ENCODE results near the gene RBBP8NL.
"Not testable (repeated sequence)": the region's sequence is repeated elsewhere in the genome, so short reads cannot be mapped to it uniquely, and the experiment has no call there.

RBBP8NL gene

DNA sequence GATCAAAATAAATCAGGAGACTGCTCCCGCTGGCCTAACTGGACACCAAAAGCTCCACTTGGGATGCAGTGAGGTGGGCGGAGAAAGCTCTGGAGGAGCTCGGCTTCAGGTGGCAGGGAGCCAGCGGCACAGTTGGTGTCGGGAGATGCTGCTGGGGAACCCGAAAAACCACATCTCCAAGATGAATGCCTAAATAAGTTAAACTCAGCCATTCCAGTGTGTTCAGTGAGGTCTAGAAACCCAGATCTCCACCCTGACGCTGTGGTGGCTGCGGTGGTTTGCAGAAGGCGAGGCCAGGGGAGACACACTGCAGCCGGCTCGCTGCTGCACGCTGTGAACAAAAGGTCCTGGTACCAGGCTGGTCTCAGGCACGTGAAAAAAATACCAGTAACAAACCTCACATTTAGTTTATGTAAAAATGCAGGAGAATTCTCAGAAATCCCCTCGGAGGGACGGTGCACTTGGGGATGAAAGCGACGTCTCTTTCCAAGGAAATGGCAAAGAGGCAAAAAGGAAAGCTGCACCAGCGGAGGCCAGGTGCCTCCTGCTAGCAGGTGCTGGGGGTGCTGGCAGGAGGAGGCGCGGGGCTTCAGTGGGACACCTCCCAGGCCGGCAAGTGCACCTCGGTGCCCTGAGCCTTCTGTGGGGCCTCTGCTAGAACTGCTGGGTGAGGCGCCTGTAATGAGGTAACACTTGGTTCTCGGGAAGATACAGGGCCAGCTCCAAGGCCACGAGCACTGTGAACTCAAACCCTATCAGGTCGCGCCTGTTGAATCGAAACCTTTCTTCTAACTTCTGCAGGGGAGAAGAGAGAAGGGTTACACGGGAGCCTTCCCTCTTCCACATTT, 36.8 kb downstream of the RBBP8NL start:
- no peak for DNase-seq

- DNase-seq, result no peak
Measured at GRCh38 chr20:62389601-62390087, 37.7 kb downstream of the RBBP8NL start.

GRCh38 chr20:62388839-62389600, 38.3 kb downstream of the RBBP8NL start:
- no peak for DNase-seq

DNA sequence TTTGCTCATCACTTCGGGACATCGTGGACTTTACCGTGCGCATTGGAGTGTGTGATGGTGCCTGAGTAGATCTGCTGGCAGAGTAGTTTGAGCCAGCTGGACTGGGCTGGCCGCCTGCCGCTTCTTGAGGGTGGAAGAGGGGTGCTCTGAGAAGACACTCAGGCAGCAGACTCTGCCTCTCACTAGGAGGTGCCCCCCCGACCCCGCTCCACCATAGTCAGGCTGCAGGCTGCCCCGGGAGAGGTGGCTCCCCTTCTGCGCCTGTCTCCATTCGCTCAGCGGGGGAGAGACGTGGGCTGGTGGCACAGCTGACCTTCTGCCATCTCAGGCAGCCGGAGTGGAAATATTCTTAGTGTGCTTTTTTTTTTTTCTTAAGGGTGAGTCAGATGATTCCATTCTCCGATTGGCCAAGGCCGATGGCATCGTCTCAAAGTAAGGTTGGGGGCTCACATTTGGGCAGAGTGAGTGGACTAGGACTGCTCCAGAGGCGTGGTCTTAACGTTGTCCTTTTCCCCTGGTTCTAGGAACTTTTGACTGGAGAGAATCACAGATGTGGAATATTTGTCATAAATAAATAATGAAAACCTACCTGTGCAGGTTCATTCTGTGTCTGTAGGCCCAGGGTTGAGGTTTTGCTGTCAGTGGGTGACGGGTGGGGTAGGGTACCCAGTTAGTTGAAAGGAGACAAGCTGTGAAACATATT, 39.3 kb downstream of the RBBP8NL start:
- no peak for DNase-seq

DNA sequence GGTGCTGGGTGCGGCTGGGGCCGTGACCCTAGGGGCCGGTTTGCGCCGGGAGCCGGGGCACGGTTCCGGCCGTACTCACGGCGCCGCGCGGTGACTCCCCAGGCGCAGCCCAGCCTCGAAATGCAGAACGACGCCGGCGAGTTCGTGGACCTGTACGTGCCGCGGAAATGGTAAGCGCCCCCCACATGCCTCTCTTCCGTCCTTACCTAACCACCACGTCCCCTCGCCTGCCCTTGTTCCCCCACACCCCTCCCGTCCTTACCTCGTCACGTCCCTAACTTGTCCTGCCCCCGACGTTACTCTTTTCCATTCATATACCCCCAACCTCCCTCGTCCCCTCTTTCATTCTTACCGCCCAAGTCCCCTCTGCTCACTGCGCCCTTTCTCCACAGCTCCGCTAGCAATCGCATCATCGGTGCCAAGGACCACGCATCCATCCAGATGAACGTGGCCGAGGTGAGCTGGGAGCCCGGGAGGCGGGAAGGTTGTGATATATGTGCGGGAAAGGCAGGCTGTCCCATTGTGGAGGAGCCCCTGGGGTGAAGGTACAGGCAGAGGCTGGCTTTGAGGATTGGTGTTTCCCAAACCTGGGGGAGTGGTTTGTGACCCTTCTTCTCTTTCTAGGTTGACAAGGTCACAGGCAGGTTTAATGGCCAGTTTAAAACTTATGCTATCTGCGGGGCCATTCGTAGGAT, 40.0 kb downstream of the RBBP8NL start:
- DNase-seq, result no peak

GRCh38 chr20:62386383-62387218, 40.7 kb downstream of the RBBP8NL start, which contains the start of gene RPS21:
TSS of gene RPS21 (plus strand) at chr20:62387103. CDS start at chr20:62387339, 236 bp downstream.
- peak; percentile 88 to 89 for DNase-seq

DNA sequence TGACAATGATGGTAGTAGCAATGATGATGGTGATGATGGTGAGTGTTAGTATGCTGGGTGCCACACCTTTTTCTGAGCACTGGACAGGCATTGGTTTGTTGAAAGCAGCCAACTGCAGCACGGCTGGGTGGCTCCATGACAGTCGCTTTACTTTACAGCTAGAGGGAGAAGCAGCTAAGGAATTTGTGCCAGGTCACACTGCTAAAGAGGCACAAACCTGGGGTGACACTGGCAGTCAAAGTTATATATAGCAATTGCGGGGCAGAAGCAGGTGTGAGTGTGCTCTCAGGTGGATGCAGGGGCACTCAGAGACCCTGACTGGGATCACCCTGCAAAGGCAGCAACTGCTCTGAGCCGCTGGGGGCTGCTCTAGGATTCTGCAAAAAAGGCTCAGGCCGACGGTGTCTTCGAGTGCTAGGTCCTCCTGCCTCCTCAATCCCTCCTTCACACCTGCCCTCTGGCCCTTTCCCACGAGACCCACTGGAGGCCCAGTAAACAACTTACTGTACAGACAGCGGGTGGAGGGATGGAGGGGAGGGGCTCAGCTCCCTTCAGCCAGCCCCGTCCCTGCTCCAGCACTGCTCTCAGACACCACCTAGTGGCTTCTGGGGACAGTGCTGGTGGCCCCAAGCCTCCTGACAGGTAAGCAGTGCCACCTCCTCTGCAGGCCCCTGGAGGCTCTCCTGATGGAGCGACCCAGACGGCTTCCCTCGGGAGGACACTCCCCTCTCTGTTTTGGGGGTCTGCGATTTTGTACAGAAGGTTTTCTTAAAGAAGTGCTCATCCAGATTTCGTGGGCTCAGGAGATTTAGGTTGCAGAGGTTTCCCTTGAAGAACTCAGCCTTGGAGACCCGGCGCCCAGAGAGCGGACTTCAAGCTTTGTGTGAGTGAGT, 44.8 kb downstream of the RBBP8NL start:
- peak; percentile 70 to 75 for DNase-seq

GRCh38 chr20:62381842-62382241, 45.5 kb downstream of the RBBP8NL start:
- no peak for DNase-seq

DNA sequence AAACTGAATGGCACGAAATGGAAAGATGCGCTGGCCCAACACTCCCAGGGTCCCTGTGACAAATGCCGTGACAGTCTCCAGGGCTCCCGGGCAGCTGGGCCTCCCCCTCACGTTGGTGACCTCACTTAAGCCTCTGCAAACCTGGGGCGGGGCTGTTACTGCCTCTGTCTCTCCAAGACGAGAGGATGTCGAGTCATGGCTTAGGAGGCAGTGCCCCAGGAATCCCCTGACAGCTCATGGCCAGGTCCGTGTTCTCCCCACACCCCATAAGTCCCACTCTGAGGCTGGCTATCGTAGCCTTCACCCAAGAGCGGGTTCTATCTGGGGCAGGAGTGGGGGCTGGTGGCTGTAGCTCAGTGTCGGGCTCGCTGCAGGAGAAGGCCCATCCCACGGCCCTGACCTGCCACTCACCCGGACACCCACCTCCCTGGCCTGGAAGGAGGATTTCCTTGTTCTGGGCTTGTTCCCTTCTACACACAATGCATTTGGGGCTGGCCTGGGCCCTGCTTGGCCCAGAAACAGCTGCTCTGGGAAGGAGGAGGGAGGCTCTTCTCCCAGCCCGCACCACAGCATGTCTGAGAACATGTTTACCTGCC, 46.0 kb downstream of the RBBP8NL start:
- DNase-seq, result no peak

DNA sequence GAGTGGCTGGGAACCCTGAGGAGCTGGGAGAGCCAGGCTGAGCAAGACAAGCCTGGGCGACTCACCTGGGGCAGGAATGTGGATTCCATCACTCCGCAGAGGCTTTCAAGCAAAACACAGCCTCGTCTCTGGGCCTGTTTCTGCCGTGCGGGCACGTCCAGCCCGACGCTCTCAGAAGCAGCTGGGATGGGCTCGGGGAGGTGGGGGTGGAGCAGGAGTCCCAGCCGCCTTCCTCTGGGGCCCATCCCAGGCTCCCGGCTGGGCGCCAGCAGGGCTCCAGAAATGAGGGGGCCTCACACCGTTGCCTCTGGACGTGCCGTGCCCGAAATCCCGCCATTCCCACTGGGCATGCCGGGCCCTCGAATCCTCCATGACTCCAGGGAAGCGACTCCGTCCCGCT, 49.1 kb downstream of the RBBP8NL start:
- DNase-seq, result no peak

DNA sequence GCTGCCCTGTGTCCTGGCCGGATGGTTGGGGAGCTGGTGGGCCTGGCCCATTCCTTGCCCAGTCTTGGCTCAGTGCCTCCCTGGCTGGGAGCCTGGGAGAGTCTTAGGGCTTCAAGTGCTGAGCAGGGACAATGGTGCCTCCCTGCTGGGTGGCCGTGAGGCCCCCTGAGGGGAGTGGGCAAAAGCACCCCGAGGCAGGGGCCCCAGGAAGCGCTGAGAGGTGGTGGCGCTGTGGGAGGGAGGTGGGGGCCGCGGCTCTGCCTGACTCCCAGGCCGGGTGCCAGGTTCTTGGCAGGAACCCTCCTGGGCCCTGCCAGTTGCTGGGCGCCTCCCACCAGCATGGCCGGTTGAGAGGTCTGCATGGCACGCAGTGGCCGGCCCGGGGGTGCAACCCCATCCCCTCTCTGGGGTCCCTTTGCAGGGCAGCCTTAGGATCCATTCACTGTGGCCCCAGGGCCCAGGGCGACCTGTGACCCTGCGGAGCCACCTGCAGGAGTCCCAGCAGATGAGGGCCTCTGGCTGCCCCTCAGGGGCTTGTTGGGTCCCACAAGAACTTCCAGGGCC, 49.6 kb downstream of the RBBP8NL start:
- no peak for DNase-seq

GRCh38 chr20:62377064-62377461, 50.3 kb downstream of the RBBP8NL start:
- no peak for DNase-seq

DNA sequence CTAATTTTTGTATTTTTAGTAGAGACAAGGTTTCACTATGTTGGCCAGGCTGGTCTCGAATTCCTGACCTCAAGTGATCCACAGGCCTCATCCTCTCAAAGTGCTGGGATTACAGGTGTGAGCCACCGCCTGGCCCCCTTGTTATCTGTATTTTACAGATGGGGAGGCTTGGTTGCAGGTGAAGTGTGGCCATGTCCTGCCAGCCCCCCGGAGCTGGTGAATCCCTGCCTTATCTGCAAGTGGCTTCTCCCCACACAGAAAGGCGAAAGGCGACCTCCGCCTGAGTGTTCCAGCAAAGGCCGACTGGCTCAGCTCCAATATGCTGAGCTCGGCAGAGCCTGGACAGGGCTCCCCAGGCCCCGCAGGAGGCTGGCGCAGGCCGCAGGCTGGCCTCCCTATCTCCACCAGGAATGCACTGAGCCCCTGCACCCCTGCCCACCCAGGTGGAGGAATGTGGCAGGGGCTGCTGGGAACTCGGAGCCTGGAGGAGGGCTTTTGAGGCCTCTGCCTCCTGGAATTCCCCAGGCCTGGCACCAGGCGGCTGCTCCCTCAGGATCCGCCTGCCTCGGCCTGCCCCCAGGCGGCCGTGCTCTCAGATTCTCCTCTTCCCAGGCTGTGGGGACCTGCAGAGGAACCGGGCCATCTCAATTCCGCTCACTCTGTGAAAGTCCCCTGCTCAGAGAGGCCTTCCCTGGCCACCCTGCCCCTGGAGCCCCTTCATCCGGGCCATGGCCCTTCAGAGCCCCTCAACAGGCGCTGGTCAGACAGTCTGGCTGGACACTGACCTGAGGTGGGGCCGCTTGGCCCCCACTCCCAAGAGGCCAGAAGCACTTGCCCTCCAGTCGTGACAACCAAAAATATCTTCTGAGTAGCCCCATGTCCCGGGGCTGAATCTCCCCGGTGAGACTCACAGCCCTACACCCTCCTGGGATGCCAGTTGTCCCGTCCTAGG, 51.0 kb downstream of the RBBP8NL start:
- DNase-seq, result no peak

- no peak for DNase-seq
Measured at GRCh38 chr20:62374331-62375152, 52.8 kb downstream of the RBBP8NL start.

DNA sequence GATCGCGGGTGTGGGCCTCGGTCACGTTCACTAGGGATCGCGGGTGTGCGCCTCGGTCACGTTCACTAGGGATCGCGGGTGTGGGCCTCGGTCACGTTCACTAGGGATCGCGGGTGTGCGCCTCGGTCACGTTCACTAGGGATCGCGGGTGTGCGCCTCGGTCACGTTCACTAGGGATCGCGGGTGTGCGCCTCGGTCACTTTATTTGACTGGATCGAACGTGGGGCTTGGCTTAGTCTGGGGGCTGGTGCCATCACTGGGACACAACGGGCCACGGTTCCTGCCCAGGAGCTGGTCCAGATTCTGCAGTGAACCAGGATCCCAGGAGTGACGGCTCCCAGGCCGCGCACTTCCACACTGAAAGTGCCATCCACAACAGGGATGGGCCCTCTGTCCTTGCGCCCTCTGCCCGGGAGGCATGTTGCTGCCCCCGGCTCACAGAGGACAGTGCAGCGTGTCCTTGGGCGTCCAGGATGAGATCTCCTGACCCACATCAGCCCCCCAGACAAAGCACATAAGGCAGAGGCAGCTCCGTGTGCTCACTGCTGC, 53.6 kb downstream of the RBBP8NL start:
- not testable (repeated sequence) for DNase-seq

DNA sequence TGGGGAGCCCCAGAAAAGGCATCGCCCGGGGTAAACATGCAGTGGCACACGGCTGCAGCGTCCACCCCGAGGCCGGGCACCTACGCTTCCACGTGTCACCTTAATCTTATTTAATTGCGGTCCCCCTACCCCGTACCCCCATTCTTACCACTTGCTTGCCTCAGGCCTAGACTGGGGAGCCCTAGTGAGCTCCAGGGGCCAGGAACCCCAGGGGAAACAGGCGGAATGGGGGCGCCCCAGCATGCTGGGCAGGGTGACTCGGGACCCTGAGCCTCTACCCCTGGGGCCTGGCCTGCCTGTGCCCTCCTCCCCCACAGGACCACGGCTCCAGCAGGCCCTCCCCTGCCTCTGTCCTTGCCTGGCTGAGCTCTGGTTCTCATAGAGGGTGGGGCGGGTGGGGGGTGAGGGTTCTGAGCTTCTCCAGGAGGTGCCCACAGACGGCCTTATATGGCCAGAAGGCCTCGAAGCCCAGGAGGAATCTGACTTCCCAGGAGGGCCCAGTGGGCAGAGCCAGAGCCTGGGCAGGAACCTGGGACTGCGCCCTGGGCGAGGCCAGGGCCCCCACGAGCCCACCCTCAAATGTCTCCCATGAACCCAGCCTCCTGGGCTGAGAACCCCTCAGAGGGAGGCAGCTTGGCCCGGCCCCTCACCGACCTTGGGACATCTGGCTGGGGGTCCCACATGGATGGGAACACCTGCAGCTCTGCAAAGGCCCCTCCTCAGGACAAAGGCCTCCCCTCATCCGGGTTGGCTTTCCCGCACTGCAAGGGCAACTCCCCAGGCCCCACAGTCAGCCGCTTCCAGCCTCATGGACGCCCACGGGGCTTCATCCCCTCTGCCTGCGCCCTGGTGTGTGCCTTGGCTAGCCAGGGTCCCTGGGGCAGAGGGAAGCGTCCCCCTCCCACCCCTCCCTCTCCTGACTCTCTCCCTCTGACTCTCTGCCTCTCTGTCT, 55.0 kb downstream of the RBBP8NL start:
- DNase-seq, result no peak

All from stimulated activated CD4-positive, alpha-beta T cell treated with anti-CD3 and anti-CD28 coated beads, Interleukin-2, amount 100 ng/mL, for 48 hours (primary cell).